ENCODE data around the gene HLTF. TPM values are rescaled to one million over a fixed set of nuclear protein-coding genes. Genes with fewer than 3 reads are reported as not detected.

The HLTF gene
- total RNA-seq, 4 donors from 2014 or later: 13.7 to 17.0 (median 15.5) TPM

DNA sequence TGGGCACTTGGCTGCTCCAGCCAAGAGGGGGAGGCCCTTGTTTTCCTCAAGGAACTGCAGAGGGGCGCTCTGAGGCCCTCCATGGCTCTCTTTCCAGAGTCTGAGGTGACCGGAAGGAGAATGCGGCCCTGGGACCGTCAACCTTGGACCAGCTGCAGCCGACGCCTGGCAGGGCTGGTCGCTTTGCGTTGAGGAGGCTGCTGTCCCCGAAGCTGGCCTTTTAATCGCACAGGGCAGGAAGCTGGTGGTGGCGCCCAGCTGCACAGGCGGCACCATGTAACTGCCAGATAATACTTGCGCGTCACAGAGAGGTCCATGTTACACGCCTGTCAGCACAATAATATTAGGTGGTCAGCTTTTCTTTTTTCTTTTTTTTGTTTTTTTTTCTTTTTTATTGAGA, 875 bp upstream of the HLTF start:
- TF ChIP-seq, protein P1, sequence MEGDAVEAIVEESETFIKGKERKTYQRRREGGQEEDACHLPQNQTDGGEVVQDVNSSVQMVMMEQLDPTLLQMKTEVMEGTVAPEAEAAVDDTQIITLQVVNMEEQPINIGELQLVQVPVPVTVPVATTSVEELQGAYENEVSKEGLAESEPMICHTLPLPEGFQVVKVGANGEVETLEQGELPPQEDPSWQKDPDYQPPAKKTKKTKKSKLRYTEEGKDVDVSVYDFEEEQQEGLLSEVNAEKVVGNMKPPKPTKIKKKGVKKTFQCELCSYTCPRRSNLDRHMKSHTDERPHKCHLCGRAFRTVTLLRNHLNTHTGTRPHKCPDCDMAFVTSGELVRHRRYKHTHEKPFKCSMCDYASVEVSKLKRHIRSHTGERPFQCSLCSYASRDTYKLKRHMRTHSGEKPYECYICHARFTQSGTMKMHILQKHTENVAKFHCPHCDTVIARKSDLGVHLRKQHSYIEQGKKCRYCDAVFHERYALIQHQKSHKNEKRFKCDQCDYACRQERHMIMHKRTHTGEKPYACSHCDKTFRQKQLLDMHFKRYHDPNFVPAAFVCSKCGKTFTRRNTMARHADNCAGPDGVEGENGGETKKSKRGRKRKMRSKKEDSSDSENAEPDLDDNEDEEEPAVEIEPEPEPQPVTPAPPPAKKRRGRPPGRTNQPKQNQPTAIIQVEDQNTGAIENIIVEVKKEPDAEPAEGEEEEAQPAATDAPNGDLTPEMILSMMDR (IDR thresholded peaks at IDR 0.05; ENCODE audit: low read depth): no peak

DNA sequence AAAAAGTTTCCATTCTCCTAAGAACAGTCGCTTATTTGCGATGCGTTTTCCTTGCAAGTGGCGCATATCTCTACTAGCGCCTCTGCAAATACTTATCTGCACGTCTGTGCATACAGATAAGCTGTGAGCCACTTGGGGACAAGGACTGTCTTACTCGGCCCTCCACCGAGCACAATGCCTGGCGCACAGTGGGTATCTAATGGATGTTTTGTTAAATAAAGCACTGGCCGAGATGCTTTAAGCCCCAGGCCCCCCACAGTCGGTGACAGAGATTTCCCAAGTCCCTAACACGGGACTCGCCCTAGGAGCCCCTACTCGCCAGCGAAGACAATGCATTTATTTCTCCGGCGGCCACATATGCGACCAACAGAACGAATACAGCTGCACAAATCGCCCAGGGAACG, 503 bp downstream of the HLTF start:
- TF ChIP-seq, protein P1 (IDR thresholded peaks at IDR 0.05; ENCODE audit: low read depth): no peak

DNA sequence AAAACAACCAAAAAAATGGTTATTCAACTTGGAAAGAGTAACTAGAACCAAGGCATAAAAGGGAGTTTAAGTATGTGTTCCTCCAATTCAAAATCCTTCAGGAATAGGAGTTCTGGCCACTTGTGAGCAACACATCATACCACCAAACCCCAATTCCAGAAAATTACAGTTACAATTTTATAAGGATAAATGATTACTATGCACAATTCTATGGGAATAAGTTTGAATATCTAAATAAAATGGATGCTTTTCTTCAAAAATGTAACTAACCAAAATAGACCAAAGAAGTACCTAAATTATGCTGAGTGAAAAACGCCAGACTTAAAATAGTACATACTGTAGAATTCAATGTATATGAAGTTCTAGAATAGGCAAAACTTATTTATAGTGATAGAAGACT, 4.6 kb downstream of the HLTF start:
- TF ChIP-seq, protein P1 (IDR thresholded peaks at IDR 0.05; ENCODE audit: low read depth): no peak

DNA sequence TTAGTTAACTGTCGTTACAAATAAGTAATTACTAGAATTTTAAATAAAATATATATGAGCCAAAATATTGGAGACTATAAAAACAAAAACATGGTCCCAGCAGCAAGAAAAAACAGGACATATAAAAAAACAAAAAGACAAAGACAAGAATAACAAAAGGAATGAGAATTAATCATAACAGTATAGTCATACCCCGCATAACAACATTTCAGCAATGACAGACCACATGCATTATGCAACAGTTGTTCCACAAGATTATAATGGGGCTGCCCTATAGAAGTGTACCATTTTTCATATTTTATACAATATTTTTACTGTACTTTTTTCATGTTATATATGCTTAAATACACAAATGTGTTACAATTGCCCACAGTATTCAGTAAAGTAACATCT, 5.6 kb downstream of the HLTF start:
- TF ChIP-seq, protein P1 (IDR thresholded peaks at IDR 0.05; ENCODE audit: low read depth): no peak

DNA sequence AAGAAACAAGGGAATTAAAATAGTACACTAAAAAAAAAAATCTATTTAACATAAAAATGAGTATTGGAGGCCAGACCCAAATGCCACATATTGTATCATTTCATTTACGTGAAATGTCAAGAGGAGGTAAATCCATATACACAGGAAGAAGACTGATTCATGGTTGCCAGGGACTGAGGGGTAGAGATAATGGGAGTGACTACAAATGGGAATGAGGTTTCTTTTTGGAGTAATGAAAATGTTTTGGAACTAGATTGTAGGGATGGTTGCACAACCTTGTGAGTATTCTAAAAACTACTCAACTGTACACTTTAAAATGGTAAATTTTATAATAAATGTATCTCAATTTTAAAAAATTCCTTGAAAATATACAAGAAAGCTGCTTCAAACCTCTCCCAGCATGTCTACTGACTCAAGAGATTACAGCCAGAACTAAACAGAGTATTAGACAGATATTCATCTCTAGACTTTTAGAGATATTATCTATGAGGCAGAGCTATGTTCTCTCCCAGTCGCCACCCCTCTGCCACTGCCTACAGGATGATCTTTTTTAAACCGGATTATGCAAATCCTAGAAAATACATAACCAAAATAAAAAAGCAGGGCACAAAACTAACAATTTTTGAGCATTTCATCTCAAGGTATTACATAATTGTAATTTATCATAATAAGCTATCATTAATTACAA, 6.2 kb downstream of the HLTF start:
- TF ChIP-seq, protein P1 (IDR thresholded peaks at IDR 0.05; ENCODE audit: low read depth): no peak

DNA sequence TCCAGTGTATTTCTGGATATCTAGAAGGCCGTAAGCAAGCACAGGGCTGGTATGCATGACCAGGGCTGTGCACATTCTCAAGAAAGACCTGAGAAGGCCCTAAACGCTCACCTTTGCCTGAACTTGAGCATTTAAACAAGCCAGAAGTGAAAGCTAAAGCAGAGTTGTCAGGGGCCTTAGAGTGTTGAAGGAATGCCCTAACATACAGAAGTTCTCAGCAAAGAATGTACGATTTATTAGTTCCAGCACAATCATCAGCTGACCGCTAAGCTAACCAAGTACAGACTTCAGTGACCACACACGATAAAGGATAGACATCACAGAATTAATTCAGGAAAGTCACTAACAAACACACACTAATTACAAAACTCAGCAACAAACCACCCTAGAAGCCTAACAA, 8.7 kb downstream of the HLTF start:
- TF ChIP-seq, protein P1 (IDR thresholded peaks at IDR 0.05; ENCODE audit: low read depth): no peak

DNA sequence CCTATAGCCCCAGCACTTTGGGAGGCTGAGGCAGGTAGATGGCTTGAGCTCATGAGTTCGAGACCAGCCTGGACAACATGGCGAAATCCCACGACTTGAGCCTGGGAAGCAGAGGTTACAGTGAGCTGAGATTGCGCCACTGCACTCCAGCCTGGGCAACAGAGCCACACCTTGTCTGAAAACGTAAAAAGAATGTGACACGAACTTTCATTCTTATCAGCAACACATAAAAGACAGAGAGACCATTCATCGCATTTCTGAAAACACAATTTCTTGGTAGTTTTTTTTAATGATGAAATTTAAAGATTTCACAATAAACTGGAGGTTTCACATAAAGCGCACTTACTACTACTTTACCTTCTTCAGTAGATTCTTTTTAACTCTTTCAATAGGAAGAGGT, 18.4 kb downstream of the HLTF start:
- TF ChIP-seq, protein P1 (IDR thresholded peaks at IDR 0.05; ENCODE audit: low read depth): no peak

Data from subcutaneous adipose tissue (tissue), 4 donors.